Daoy (cell line): ENCODE results near the gene SNX14. TPM values are rescaled to one million over a fixed set of nuclear protein-coding genes. Genes with fewer than 3 reads are reported as not detected.

Experiments used
- DNase-seq: peaks from one replicate; pipeline ENCODE4 v3.0.0-alpha.2; 2015; ENCODE audit warnings: low read depth
- total RNA-seq: library from RNA; depleted of rRNA; stranded (reverse); fragments of >200 nt; shearing (Covaris generic); gene quantifications from 2 replicates; pipeline ENCODE4 v1.2.3, GENCODE V29; 2014; rRNA removed

Gene SNX14
- total RNA-seq, 1 experiment from 2014 or later = 134 TPM

DNA sequence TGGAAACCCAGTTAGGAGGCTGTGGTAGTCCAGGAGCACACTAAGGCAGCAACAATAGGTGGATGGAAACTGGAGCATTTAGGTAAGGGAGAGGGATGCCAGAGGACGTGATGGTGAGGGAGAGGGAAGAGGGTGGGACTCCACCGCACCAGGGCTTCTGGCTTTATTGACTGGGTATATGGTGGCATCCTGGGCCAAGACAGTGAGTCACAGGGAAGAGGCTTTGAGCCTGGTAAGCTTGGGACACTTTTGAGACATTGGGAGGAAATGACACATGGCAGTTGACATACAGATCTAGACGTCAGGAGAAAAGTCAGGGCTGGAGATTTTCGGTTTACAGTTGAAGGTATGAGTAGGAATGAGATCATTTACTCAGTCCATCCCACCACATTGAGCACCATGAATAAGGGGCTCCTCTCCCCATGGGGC lies 128.9 kb downstream of the SNX14 start:
- peak; percentile 98 for DNase-seq

GRCh38 chr6:85464260-85464644 lies 129.4 kb downstream of the SNX14 start:
- DNase-seq = peak; percentile 98

GRCh38 chr6:85463621-85464259 lies 129.9 kb downstream of the SNX14 start:
- no peak for DNase-seq

GRCh38 chr6:85462673-85463072 lies 131.0 kb downstream of the SNX14 start:
- DNase-seq = no peak

DNA sequence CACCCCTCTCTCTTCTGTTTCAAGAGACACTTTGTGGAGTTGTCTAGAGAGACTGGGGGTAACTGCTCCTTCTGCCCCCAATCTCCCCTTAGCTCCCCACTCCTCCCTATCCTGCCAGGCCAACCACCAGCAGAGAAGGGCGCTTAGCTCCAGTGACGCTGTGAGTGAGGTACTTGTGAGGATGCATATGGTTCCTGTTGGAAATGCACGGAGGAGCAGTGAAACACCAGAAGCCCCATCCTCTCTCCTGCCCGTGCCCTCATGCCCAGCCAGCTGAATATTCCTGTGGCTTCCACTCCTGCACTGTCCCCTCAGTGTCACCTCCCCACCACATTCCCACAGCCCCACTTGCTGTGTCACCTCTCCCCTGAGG lies 131.9 kb downstream of the SNX14 start:
- no peak for DNase-seq

DNA sequence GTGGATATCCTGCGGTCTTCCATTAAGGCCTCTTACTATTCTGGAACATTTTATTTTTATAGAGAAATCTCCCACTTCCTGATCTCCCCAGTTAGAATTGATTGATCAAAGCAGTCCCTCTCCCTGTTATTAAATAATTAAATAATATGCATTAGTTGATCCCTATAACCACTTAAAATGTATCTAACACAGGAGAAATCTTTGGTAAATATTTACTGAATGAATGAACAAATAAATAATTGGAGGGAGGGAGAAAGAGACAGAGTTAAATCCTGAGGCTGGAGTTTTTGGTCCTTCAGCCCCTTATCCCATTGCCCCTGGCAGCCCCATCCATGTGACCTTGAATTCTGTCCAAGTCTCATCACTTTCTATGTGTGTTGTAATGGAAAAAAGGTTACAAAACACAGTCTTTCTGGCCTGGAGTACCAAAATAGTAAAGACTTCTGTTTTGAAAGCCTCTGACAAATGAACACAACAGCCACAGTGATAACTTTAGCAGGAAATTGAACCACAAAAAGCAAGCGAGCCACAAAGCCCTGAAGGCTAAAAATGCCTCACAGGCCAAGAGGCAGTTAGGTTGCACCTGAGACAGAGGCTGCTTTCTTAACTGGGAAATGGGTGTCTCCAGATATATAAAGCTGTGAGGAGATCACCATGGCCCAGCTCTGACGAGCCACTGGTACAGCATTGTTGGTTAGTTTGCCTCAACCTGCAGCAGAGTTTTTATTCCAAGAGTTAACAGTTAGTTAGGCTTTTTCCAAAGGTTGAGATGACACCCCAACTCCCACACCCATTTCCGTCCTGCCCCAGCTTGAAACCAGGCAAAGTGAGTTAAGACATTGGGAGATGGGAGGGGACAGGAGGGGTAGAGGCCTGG lies 132.5 kb downstream of the SNX14 start:
- peak; percentile 73 for DNase-seq

DNA sequence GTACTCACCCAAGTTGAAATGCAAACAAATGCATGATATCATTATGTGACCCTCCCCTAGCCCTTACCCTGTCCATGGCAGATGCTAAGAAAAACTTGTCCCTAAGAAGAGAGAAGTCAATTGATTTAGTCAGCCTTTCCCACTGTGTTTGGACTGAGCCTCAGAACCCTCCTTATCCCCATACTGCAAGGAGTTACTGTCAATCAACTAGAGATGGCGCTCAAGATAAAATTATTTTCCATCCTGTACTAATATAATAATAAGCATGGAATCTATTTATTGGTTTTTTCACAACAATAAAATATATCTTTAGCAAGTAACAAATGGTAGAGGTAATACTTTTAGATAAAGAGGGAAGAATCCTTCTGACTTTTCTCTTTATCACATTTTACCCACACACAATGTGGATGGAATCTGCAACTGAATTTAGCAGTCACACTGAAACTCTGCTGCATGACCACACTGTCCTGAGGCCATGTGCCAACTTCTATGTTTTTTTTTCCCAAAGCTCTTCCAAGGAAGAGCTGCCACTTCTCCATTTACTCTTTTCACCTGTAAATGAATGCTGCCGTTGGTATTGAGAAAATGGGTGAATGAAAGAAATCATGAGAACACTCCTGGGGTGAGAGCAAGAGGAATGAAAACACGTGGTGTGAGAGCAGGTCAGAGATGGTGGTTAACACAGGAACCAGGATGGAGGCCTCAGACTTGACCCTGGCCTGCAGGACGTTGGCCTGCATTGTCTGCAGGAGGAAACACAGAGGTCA lies 133.3 kb downstream of the SNX14 start:
- DNase-seq = no peak

DNA sequence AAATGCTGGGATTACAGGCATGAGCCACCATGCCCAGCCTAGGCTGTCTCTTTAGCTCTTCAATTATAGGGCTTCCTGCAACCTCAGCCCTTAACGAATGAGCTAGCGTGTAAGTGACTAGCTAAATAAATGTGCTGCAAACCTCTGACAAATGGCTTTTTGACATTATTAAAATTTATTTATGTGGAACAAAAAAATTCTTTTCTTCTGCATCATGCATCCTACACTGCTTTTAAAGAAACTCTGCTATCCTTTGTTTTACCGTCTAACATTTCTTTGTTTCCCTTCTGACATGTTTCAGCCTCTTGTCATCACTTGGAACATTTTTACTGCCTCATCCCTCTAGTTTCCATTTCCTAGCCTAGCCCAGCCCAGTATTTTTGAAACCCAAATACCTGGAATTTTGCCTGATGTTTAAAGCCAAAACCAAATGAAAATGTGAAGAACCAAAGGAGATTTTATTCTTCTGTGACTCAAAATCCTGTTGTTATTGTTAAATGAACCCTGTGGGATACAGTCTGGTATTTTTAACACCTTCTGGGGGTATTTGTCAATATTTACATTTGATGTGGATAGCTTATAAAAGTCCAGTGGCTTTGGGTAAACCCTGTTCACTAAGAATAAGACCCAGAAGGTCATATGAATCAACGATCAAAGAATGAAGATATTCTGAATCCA lies 134.3 kb downstream of the SNX14 start:
- peak; percentile 66 for DNase-seq

DNA sequence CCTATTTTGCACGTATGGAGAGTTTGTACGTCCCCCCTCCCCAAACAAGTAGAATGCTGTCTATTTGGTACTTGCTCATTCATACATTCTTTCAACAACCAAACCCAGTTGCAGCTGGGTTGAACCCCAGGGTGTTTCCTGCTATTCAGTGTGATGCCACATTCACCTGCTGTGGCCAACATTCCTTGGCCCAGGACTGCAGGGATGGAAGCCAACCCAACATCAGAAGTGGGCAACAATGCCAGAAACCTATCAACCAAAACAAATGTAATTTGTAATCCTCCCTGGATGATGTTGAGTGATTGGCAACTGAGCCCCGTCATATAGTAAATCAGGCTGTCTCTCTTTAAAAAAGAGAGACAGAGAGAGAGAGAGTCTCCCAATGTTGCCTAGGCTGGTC lies 134.9 kb downstream of the SNX14 start:
- DNase-seq = peak; percentile 45

- no peak for DNase-seq
Observed at GRCh38 chr6:85458184-85458583, 135.5 kb downstream of the SNX14 start.

DNA sequence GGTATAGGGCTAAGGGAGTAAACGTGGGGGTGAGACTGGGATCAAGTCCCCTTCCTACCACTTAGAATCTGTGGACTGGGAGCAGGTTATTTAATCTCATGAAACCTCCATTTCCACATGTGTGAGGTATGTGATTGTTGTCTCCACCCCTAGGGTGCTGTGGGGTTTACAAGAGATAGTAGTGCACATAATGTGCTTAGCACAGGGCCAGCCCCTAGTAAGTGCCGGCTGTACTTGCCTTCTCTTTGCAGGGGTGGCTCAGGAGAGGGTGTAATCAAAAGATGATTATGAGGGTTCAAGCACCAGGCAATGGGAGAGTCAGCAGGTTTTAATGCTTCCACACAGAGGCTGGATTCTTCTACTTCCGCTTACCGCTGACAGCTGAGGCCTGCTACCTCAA lies 136.9 kb downstream of the SNX14 start:
- DNase-seq = no peak

Other genes with a start within 250 kb of the SNX14 start
- gene NT5E, start 143.8 kb downstream of the SNX14 start, total RNA-seq = 129 and 139 TPM in 2 replicates
- 130 and 153 TPM in 2 replicates for gene SYNCRIP, start 49.0 kb upstream of the SNX14 start, total RNA-seq